HG03378 (cell line): ENCODE results near the gene PANK4.
A peak's percentile ranks its signal among the peaks of the same experiment; 100 is the strongest.
"Not testable (repeated sequence)": the region's sequence is repeated elsewhere in the genome, so short reads cannot be mapped to it uniquely, and the experiment has no call there.

Experiments used
- ATAC-seq: cut with Tn5 transposase; IDR thresholded peaks from one replicate; pipeline ENCODE4 v1.9.1; 2021; ENCODE audit warnings: mild to moderate bottlenecking, moderate library complexity; ENCODE audit not compliant: unreplicated experiment

PANK4 gene

GRCh38 chr1:2525920-2526823, at the start of gene PANK4:
TSS of gene PANK4 (minus strand) at chr1:2526596. CDS start at chr1:2526587, 9 bp downstream.
- peak; percentile 63 for ATAC-seq

GRCh38 chr1:2574350-2574749, 48.0 kb upstream of the PANK4 start:
- no peak for ATAC-seq

- ATAC-seq = no peak
These were observed 47.0 kb upstream of the PANK4 start for GRCh38 chr1:2573250-2573920.

- ATAC-seq = no peak
These were observed 45.0 kb upstream of the PANK4 start for GRCh38 chr1:2571348-2571747.

- no peak for ATAC-seq
These were observed 43.9 kb upstream of the PANK4 start for GRCh38 chr1:2570332-2570731.

- ATAC-seq = not testable (repeated sequence)
These were observed 43.3 kb upstream of the PANK4 start for GRCh38 chr1:2569703-2570102.

GRCh38 chr1:2569060-2569459, 42.7 kb upstream of the PANK4 start:
- ATAC-seq = no peak

- ATAC-seq = not testable (repeated sequence)
These were observed 41.9 kb upstream of the PANK4 start for GRCh38 chr1:2568187-2568816.

- ATAC-seq = no peak
These were observed 40.8 kb upstream of the PANK4 start for GRCh38 chr1:2567083-2567679.

GRCh38 chr1:2566101-2567045, 40.0 kb upstream of the PANK4 start:
- ATAC-seq = no peak

GRCh38 chr1:2564815-2565374, 38.5 kb upstream of the PANK4 start:
- ATAC-seq = no peak

- ATAC-seq = no peak
These were observed 37.8 kb upstream of the PANK4 start for GRCh38 chr1:2564006-2564814.

GRCh38 chr1:2563205-2563604, 36.8 kb upstream of the PANK4 start:
- no peak for ATAC-seq

GRCh38 chr1:2561898-2562895, 35.8 kb upstream of the PANK4 start:
- no peak for ATAC-seq

- no peak for ATAC-seq
These were observed 35.0 kb upstream of the PANK4 start for GRCh38 chr1:2561446-2561845.

GRCh38 chr1:2560299-2561073, 34.1 kb upstream of the PANK4 start:
- no peak for ATAC-seq
